Loucy (cell line): ENCODE data around the gene TSPAN4.

Experiments
- CTCF ChIP-seq: fragments of 200-600 bp; sonication (generic); conservative IDR thresholded peaks from 2 replicates; pipeline ENCODE4 v1.5.1; 2014; ENCODE audit warnings: mild to moderate bottlenecking, antibody characterized with exemption, low read length
- EZH2phosphoT487 ChIP-seq: fragments of 200-600 bp; IDR thresholded peaks from 2 replicates; pipeline ENCODE4 v1.6.1; 2018; ENCODE audit warnings: antibody characterized with exemption, mild to moderate bottlenecking, moderate library complexity, borderline replicate concordance

DNA sequence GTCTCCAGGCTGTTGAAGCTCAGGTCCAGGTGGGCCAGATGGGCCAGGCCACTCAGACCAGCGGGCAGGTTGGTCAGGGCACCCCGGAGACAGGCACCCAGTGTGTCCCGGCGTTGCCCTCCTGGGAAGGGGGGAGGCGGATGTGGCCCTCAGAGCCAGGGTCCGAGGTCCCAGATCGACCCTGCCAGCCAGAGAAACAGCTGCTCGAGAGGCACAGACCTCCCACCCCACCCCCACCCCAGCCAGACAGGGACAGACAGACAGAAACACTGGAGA lies 39.2 kb upstream of the TSPAN4 start:
- TF ChIP-seq CTCF (no peak), EZH2phosphoT487 (no peak)
